ENCODE measurements around the gene MOB2.

MOB2 gene

DNA sequence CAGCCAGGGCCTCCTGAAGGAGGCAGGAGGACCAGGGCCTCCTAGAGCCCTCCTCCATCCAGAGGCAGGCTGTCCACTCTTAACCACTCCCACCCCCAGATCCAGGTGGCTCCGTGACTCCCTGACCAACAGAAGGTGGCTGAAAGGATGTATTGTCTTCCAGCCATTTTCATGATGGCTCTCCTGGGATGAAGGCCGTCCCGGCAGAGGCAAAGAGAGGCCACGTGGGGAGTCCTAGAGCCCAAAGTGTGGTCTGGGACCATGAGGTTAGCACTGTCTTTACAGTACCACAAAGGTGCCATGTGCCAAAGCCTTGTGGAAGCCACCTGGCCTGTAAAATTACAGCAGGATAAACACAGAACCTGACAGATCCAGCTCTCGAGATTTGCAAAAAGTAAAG is 43.2 kb upstream of the MOB2 start:
- TF ChIP-seq, protein P1, sequence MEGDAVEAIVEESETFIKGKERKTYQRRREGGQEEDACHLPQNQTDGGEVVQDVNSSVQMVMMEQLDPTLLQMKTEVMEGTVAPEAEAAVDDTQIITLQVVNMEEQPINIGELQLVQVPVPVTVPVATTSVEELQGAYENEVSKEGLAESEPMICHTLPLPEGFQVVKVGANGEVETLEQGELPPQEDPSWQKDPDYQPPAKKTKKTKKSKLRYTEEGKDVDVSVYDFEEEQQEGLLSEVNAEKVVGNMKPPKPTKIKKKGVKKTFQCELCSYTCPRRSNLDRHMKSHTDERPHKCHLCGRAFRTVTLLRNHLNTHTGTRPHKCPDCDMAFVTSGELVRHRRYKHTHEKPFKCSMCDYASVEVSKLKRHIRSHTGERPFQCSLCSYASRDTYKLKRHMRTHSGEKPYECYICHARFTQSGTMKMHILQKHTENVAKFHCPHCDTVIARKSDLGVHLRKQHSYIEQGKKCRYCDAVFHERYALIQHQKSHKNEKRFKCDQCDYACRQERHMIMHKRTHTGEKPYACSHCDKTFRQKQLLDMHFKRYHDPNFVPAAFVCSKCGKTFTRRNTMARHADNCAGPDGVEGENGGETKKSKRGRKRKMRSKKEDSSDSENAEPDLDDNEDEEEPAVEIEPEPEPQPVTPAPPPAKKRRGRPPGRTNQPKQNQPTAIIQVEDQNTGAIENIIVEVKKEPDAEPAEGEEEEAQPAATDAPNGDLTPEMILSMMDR (IDR thresholded peaks at IDR 0.05; ENCODE audit: low read depth, low read length): no peak
- TF ChIP-seq EZH2phosphoT487 (IDR thresholded peaks at IDR 0.05; ENCODE audit: low read depth): no peak
- Histone ChIP-seq H3K27ac (ENCODE audit: low read length) (no peak overlapping the region), H3K79me2 (ENCODE audit: low read length) (peaks cover 68% of the 10 kb centered on the region), H3K36me3 (replicated peaks; ENCODE audit: low read depth, low read length) (no peaks in the 10 kb centered on the region), H3K4me2 (ENCODE audit: low read length) (no peak overlapping the region), H3K4me3 (ENCODE audit: low read length) (no peak overlapping the region), H2AFZ (ENCODE audit: low read depth, low read length) (no peak overlapping the region), H3K27me3 (ENCODE audit: low read depth, low read length) (no peaks in the 10 kb centered on the region), H4K20me1 (ENCODE audit: insufficient read depth, low read length) (peaks cover 40% of the 10 kb centered on the region), H3K9me3 (ENCODE audit: insufficient read depth, low read length) (no peaks in the 10 kb centered on the region), H3K9ac (ENCODE audit: low read length) (no peak overlapping the region), H3K4me1 (ENCODE audit: low read length) (no peaks in the 10 kb centered on the region)

DNA sequence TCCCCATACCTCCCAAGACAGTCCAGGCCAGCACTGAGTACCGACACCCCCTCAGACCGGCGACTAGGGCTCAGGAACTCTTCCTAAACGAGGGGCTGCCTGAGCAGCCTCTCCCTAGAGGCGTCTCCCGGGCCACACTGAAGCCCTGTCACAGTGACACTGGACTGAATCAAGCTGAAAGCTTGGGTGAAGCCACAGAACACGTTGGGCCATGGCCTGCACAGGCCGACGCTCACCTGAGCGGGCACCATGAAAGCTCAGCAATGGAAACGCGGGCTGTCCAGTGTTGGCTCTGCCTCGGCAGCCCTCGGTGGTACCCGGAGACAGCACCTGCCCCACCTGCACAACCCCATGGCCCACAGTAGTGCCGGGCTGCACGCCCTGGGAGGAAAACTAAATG is 42.7 kb upstream of the MOB2 start:
- peaks cover 40% of the 10 kb centered on the region for H4K20me1 ChIP-seq (ENCODE audit: insufficient read depth, low read length)
- no peak overlapping the region for H3K4me2 ChIP-seq (ENCODE audit: low read length)
- H3K27me3 ChIP-seq (ENCODE audit: low read depth, low read length): no peaks in the 10 kb centered on the region
- no peaks in the 10 kb centered on the region for H3K4me1 ChIP-seq (ENCODE audit: low read length)
- no peak overlapping the region for H3K4me3 ChIP-seq (ENCODE audit: low read length)
- H3K36me3 ChIP-seq (replicated peaks; ENCODE audit: low read depth, low read length): no peaks in the 10 kb centered on the region
- H3K79me2 ChIP-seq (ENCODE audit: low read length): peaks cover 64% of the 10 kb centered on the region
- no peak overlapping the region for H3K9ac ChIP-seq (ENCODE audit: low read length)
- no peaks in the 10 kb centered on the region for H3K9me3 ChIP-seq (ENCODE audit: insufficient read depth, low read length)
- H2AFZ ChIP-seq (ENCODE audit: low read depth, low read length): no peak overlapping the region
- no peak for TF ChIP-seq EZH2phosphoT487 (IDR thresholded peaks at IDR 0.05; ENCODE audit: low read depth)
- TF ChIP-seq, protein P1 (IDR thresholded peaks at IDR 0.05; ENCODE audit: low read depth, low read length): no peak
- H3K27ac ChIP-seq (ENCODE audit: low read length): no peak overlapping the region

DNA sequence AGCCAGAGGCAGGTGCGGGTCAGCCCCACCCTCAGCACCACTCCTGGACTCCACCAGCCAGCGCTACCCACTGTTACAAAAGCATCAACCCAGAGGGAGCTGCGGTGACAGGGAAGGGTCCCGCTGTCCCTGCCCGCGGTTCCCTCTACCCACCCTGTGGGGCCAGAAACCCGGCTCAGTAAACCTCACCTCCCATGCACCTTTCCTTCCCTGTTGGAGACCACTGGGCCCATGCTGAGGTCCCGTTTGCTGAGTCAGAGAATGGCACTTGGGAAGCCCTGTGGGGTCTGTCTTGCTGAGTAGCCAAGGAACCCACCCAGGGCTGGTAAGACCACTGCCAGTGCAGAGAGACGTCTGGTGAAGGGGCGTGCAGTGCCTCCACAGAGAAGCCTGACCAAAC is 42.1 kb upstream of the MOB2 start:
- Histone ChIP-seq H3K27me3 (ENCODE audit: low read depth, low read length) (no peaks in the 10 kb centered on the region), H3K79me2 (ENCODE audit: low read length) (peaks cover 66% of the 10 kb centered on the region), H3K9ac (ENCODE audit: low read length) (no peak overlapping the region), H3K9me3 (ENCODE audit: insufficient read depth, low read length) (no peaks in the 10 kb centered on the region), H3K36me3 (replicated peaks; ENCODE audit: low read depth, low read length) (no peaks in the 10 kb centered on the region), H4K20me1 (ENCODE audit: insufficient read depth, low read length) (peaks cover 40% of the 10 kb centered on the region), H3K4me3 (ENCODE audit: low read length) (no peak overlapping the region), H3K27ac (ENCODE audit: low read length) (no peak overlapping the region), H3K4me2 (ENCODE audit: low read length) (no peak overlapping the region), H2AFZ (ENCODE audit: low read depth, low read length) (no peak overlapping the region), H3K4me1 (ENCODE audit: low read length) (peaks cover 3% of the 10 kb centered on the region; the same call in 1 of the 2 replicates)
- no peak for TF ChIP-seq EZH2phosphoT487 (IDR thresholded peaks at IDR 0.05; ENCODE audit: low read depth)
- TF ChIP-seq, protein P1 (IDR thresholded peaks at IDR 0.05; ENCODE audit: low read depth, low read length): no peak

DNA sequence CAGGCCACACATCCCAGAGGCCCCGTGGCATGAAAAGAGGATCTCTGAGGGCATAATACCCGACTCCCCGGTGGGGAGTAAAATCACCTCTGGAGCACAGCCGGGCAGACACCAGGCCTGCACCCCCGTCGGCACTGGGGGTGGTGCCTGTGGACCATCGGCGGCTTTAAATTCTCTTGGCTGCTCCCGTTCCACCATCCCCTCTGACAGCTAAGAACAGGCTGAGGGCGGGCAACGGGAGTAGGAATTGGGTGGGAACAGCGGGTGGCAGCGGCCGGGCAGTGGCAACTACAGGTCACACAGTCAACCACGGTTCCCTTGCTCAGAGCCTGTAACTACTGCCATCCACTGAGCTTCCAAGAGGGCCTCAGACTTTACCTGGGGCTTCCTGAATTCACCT is 40.2 kb upstream of the MOB2 start:
- Histone ChIP-seq H3K4me3 (ENCODE audit: low read length) (no peak overlapping the region), H3K4me2 (ENCODE audit: low read length) (no peak overlapping the region), H4K20me1 (ENCODE audit: insufficient read depth, low read length) (peaks cover 31% of the 10 kb centered on the region; the same call in 1 of the 2 replicates), H3K79me2 (ENCODE audit: low read length) (peaks cover 68% of the 10 kb centered on the region), H3K9me3 (ENCODE audit: insufficient read depth, low read length) (no peaks in the 10 kb centered on the region), H3K27ac (ENCODE audit: low read length) (no peak overlapping the region), H3K36me3 (replicated peaks; ENCODE audit: low read depth, low read length) (no peaks in the 10 kb centered on the region), H3K27me3 (ENCODE audit: low read depth, low read length) (no peaks in the 10 kb centered on the region), H2AFZ (ENCODE audit: low read depth, low read length) (no peak overlapping the region), H3K9ac (ENCODE audit: low read length) (no peak overlapping the region), H3K4me1 (ENCODE audit: low read length) (peaks cover 18% of the 10 kb centered on the region)
- TF ChIP-seq, protein P1 (IDR thresholded peaks at IDR 0.05; ENCODE audit: low read depth, low read length): no peak
- no peak for TF ChIP-seq EZH2phosphoT487 (IDR thresholded peaks at IDR 0.05; ENCODE audit: low read depth)

Measured in OCI-LY3 (cell line).